GM18868 (cell line): ENCODE measurements around the gene FAM53B.

Source experiments
- ATAC-seq: cut with Tn5 transposase; IDR thresholded peaks from one replicate; pipeline ENCODE4 v1.9.1; 2021; ENCODE audit warnings: mild to moderate bottlenecking, moderate library complexity; ENCODE audit not compliant: unreplicated experiment

The FAM53B gene

DNA sequence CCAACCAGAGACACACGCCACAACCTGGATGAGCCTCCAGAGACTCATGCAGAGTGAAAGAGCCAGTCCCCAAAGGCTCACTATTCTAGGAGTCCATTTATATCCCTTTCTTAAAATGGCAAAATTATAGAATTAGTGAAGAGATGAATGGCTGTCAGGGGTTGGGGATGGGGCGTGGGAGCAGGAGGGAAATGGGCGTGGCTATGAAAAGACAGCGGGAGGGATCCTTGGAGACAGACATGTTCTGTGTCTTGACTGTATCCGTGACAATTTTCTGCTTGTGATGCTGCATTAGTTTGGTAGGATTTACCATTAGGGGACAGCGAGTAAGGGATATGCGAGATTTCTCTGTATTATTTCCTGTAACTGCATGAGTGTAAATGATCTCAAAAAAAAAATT lies 33.0 kb downstream of the FAM53B start:
- no peak for ATAC-seq

DNA sequence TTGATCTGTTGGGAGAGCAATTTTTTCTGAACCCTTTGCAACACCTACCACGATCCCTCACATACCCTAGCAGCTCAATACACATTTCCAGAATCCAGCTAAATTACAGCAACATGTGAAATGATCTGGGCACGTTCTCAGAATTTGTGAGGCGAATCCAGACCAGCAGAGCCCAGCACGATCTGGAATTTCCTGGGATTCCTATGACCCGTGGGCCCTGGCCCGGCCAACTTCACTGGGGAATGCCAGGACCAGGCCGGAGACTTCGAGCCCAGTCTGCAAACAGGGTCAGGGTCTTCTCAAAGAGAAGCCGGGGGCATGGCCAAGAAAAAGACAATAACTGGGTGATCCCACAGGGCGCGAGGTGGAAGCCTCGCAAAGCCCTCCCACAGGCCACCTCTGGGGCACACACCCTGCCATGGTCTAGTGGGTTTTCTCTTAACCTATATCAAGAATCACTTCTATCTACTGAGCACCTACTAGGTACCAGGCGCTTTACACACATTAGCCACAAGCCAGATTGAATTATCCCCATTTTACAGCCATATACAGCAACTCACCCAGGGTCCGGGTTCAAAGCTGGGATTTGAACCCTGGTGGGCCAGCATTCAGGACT lies 33.8 kb downstream of the FAM53B start:
- no peak for ATAC-seq

DNA sequence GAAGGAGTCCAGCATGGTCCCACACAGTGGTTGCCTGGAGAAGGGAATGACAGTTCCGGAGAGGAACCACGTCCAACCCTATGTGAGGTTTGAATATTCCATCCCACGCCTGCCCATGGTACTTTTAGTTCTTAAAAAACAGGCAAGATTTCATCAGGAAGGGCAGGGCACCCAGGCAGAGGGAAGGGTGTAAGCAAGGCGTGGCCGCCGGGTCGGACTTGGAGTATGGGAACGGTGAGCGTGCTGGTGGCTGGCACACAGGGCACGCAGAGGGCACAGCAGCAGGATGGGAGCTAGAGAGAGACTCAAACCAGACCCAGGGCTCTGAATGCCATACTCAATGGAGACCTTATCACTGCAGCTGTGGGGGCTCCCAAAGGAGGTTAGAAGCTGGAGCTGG lies 34.3 kb downstream of the FAM53B start:
- ATAC-seq = no peak

DNA sequence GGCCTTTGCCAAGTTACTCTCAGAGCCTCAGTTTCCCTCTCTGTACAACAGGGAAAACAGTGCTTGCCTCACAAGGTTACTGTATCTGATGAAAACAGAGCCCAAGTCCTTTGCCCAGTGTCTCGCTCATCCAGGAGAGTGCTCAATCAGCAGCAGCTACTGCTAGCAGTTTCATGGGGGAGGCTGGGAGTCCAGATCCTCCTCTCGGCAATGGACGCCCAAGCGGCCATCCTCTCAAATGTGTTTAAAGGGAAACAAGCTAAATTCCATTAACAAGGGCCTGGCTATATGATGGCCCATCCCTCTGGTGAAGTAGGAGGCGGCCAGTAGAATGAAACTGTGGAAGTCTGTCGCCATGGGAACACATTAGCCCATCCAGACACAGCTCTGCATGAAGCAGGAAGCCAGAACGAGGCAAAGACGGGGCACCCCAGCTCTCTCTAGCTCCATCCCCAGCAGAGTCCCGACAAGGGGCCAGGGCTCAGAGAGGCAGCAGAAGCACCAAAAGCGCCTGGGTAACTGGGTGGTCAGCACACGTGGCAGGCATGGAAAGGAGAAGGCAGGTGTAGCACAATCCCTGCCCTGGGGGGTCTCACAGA lies 35.2 kb downstream of the FAM53B start:
- no peak for ATAC-seq

DNA sequence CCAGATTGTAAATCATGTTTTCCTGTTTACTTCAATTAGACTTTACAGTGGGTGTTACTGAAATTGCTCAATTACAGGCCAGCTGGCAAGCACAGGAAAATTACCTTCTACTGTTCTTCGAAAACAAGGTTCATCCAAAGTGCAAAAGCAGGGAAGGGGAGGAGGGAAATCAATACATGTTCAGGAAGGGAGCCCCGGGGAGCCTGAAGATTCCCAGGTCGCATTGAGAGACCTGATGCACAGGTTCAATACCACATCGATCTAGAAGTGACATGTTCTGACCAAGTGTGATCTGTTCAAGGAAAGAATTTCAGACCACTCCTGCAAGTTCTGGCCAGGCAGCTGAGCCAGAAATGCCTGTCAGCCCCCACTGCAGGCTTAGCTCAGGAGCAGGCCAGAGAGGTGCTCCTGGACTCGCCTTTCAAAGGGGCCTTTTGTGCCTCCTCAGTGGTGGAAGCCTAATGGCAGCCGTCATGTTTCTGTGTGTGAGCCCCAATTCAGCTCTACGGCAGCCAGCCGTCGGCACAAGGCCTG lies 35.9 kb downstream of the FAM53B start:
- ATAC-seq = no peak

DNA sequence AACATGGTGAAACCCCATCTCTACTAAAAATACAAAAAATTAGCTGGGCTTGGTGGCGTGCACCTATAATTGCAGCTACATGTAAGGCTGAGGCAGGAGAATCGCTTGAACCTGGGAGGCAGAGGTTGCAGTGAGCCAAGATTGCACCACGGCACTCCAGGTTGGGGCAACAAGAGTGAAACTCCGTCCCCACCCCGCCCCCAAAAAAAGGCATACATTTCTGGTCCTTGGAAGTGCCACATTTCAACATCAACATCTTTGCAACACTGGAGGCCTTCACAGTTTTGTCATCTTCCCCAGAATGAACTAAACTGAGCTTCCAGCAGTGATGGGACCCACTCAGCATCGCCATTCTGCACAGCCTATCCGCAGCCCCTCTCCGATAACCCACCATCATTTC lies 36.6 kb downstream of the FAM53B start:
- ATAC-seq = no peak

DNA sequence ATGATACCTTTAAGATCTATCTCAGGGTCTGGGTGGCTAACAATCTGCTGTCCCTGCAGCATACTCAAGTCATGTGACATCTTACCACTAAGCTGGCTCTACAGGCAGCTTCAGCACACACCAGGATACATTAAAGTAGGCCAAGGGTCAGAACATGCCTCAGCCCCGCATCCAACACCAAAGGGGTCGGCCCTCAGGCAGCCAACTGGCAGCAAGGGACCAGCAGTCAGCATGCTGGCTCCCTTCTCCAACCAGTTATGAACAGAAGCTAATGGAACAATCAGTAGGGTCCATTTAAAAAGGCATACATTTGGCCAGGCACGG lies 37.1 kb downstream of the FAM53B start:
- no peak for ATAC-seq

DNA sequence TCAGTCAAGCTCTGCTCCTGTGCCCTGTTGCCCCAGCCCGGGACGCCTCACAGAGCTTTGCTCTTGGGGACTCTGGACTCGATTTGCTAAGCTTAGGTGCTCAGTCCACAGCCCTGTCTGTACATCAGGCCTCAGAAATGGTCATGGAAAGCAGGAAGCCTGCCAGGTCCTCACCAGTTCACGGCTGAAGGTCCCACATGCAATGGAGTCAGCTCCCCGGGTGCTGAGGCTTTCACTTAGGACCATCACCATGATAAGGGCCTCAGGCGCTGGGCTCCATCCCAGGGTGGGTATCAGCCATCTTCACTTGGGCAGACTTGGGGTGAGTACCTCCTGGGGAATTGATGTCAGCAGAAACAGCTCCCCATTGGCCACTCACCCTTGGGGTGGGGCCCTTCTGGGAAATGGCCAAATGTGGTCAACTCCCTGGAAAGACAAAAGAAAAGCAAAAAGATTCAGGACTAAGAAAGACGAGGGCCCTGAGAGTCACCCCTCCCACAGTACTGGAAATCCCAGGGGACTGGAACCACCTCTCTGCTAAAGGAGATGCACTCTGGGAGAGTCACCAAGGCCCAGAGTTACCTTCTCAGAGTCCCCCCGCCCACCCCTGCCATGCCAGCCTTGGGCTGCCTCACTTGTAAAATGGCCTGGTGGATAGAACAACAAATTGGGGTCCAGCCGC lies 37.6 kb downstream of the FAM53B start:
- ATAC-seq = no peak

DNA sequence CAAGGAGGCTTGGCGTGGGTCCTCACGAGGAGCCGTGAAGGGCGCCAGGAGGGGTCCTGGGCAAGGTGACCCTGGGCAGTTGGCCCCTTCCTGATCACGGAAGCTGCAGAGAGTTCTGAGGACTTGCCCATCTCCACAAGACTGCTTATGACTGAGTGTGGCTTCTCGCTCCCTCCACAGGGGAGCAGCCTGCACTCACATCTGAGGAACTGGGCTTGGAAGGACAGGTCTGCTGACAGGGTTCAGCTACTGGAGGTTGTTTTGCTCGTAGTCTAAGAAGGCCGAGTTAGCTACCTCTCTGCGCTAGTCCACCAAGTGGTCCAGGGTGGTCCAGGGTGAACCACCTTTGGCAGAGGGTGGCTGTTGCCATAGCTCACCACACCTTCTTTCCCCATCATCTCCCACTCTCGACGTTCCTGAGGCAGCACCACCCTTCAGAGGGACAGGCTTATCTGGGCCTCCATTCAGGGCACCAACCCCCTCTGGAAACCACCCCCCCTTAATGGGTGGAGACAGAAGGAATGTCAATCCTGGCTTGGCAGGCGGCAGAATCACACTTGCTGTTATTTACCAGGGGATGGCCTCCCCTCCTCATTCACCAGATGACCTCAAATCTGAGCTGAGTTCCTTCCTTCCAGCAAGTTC lies 38.2 kb downstream of the FAM53B start:
- no peak for ATAC-seq

DNA sequence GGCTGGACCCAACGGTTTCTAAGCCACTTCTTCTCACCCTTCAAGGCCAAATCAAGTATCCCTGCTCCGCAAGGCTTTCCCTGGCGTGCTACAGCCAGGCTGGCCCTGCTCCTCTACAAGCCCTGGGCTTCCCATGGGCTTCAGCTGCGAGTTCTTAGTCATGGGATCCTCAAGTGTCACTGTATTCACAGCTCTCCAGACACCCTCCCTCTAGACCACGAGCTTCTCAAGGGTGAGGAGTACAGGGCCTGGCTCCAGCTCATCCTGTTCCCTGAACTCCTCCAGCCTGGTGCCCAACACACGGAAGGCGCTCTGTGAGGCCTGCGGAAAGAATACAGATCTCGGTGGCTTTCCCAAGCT lies 38.8 kb downstream of the FAM53B start:
- no peak for ATAC-seq

DNA sequence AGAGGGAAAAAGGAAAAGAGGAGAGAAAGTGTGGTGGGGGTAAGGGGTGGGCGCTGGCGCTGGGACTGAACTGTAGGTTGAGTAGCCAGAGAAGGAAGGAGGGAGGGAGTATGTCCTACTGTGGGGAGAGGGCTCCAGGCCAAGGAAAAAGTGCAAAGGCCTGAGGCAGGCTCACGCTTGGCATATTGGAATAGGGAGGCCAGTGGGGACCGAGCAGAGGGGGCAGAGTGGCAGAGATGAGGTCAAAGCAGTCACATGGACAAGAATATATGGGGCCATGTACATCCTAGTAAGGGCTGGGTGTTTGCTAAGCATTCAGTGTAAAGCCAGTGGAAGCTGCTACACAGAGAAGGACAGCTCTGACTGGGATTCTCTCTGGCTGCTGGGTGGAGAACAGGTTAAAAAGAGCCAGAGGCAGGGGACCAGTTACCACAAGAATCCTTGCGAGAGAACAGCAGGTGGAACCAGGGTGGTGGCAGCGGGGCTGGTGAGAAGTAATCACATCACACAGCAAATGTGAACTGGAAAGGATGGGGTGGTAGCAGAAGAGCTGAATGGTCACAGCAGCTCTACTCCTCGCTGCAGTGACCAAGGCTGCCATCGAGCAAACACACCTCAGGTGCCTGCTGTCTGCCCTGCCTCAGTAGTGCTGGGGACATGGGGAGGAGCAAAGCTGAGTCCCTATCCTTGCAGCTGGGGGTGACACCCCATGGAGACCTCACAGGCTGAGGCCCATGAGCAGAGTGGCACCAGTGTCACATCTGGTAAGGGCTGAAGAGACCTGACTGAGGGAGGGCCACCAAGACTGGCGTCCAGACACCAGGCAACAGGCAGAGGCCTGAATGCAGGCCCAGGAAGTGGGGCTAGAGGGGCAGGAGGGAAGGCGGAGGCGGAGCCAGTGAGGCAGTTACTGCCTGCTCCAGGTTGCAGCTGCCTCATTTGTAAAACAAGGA lies 39.5 kb downstream of the FAM53B start:
- no peak for ATAC-seq

DNA sequence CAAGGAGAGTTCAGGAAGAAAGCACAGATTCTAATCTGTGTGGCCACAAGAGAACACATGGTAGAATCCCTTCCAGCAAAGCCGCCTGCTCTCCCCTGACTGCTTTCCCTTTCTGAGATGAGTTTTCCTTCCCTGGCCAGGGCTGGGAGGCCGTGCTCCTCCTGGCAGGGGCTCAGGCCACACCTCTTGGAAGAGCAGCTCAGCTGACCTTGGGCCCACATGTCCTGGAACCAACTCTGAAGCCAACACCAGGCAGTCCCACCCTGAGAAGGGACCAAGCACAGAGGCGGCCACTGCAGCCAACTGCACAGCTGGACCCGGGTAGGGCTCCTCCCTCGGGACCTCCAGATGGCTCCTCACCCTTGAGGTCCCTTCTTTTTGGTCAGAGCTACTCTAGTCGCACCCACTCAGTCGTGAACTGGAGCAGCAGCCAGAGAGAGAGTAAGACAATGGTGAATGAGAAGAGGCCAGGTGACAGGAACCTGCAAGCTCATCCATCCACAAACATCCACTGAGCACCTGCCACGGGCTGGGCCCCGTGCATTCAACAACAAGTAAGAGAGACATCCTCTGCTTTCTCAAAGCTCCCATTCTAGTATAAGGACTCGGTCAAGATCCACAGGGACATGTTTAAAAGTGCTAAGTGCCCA lies 40.3 kb downstream of the FAM53B start:
- no peak for ATAC-seq

DNA sequence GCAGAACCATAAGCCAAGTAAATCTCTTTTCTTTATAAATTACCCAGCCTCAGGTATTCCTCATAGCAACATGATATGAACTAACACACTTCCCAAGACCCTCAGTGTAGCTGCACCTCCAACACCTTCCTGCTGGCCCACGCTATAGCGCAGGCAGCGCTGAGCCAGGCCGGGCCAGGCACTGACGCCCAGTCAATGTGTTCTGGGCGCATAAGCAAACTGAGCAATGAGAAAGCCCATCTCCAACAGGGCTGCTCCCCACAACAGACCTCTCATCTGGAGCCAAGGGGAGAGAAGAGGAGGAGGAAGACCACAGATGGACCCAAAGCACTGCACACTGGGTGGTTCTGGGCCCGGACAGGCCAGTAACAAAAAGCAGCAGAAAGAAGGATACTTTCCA lies 40.8 kb downstream of the FAM53B start:
- no peak for ATAC-seq

DNA sequence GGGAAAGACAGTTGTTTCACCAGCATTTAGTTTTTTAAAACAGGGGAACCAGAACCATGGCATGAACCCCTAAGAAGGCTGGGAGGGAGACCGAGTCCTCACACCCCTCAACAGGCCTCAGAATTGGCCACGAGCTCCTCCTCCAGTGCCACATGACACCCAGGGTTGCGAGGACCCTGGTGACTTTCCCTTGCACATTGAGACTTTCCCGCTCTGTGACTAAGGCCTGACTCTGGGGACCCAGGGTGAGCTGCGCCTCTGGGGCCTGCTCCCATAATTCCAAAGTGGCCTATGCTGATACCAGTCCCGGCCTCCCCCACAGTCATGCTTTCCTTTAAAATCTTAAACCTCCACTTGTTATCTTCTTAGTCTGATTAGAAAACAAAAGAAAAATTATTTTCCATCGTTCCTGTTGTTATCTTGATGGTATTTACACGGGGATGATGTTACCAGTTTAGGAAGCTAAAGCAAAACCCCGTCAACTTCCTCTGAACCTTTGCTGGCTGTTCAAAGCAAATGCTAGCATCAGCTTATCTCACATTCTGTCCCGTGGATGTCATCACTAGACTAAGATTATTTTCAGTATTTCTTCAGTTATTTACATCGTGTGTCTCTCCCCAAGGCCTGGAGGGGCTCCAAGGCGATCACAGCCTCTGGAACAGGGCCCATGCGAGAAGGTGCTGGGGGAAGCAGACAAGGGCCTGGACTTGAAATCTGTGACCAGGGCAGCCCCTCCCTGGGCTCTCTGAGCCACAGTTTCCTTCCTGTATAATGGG lies 42.1 kb downstream of the FAM53B start:
- ATAC-seq = no peak

DNA sequence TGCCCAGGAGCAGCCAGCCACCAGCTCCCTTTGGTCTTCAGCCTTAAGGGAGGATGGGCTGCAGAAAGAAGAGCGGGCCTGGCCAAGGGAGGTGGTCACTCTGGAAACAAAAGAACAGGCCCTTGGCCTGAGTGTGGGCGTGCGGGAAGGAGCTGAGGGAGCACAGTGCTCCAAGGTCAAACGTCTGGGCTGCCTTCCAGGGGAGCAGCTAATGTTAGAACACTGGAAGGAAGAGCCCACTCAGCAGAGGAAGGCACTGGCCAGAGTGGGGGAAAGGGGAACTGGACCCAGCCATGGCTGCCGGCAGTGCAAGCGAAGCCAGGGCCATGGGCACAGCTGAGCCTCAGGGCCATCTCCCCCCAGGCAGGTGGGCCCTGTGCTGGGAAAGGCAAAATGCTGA lies 42.7 kb downstream of the FAM53B start:
- ATAC-seq = no peak

DNA sequence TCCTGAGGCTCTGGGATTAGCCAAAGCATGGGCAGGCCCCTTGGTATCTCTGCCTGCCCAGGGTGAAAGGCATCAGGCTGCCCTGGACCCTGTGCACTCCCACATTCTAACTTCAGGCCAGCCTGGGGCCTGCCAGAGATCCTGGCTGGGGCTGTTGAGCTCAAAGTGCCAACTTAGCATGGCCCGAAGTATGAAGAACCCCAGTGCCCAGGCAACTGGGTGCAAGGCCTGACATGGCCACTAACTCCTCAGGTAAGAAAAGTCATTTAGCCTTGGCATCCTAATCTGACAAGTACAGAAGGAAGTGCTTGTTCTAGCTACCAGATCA lies 43.2 kb downstream of the FAM53B start:
- ATAC-seq = no peak

DNA sequence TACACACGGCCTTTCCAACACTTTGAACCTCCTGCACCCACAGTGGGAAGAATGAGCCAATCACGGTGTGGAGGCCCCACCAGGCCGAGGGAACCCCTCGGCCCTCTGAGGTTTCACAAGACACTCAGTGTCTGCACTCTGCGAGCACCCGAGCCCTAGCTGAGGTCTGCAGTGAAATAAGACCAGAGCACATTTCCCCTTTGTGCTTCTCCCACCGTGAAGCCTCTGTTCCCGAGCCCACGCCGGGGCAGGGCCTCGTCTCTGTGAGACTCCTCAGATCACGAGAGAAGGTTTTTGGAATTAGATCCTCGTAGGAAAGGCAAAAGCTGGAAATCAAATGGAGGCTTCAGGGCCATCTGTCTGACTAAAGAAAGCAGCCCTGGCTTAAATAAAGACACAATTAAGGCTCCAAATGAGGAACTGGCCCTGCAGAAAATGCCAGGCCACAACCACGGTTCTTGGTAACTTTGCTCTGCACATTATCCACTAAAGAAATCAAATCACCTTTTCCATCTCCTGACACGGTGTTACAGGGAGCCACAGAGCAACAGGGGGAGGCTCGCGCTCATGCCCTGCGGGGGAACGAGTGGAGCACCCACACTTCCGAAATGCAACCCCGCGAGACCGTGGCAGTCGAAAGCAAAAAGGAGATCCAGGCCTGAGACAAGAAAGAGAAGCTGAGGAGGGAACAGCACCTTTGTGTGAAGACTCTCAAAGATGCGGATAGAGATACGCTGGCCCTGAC lies 43.7 kb downstream of the FAM53B start:
- ATAC-seq = peak; percentile 31

DNA sequence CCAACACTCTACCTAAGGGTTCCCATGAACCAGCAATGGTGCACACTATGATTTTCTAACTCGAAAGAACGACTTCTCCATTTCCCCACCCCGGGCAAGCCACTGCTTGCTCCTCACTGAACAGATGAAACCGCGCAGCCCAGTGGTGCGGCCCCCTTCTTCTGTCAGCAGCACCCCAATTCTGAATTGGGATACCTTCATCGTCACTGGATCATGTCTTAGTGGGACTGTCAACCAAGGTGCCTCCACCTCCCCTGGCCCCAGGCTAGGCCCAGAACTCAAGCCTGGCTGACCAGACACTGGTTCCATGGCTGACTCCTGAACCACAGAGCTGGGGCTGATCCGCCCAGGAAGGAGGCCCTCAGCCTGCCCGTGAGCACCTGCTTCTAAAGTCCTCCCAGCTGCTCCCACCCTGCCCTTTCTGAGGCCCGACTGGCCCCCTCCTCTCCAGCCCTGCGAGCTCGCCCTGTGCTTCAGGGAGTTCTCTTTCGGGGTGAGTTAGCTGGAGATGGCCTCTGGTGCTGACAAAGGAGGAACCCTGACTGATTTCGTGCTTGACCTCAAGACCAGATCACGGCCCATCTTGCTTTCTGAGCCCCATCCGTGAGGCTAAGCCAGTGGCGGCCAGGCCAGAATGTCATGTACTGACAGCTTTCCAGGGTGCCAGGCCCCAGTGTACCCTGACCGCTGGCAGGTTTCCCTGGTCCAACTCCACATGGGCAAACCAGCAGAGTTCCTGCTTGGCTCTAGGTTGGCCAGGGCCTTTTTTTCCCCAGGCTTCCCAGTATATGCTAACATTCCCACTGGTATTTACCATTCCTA lies 44.5 kb downstream of the FAM53B start:
- ATAC-seq = no peak
